HG03175 (cell line): ENCODE measurements around the gene TMEM52.
A peak's percentile ranks its signal among the peaks of the same experiment; 100 is the strongest.

Experiments used
- ATAC-seq: cut with Tn5 transposase; IDR thresholded peaks from one replicate; pipeline ENCODE4 v1.9.1; 2021; ENCODE audit warnings: mild to moderate bottlenecking, moderate library complexity; ENCODE audit not compliant: unreplicated experiment

Gene TMEM52

GRCh38 chr1:1918901-1919303 lies at the start of gene TMEM52:
TMEM52 (minus strand) TSS chr1:1919279; CDS start chr1:1919265, 14 bp downstream.
- peak; percentile 20 for ATAC-seq

- ATAC-seq, result no peak
Observed at GRCh38 chr1:1967879-1968278, 48.8 kb upstream of the TMEM52 start.

DNA sequence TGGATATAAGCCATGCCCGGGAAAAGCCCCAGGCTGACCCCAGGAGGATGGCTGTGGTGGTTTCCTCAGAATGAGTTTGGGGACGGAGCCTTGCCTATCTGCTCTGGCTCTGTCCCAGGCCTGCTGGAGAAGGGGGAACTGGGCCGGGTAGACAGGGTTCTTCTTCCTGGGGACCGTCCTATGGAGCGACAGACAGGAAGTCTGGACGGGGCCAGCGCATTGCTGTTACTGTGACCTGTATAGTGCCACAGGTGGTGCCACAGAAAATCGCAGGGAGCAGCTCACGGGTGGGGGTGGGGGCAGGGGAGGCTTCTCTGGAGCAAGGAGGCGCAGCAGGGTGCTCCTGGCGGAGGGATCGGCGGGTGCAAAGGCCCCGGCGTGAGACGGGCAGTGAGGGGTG lies 48.1 kb upstream of the TMEM52 start:
- ATAC-seq, result no peak

DNA sequence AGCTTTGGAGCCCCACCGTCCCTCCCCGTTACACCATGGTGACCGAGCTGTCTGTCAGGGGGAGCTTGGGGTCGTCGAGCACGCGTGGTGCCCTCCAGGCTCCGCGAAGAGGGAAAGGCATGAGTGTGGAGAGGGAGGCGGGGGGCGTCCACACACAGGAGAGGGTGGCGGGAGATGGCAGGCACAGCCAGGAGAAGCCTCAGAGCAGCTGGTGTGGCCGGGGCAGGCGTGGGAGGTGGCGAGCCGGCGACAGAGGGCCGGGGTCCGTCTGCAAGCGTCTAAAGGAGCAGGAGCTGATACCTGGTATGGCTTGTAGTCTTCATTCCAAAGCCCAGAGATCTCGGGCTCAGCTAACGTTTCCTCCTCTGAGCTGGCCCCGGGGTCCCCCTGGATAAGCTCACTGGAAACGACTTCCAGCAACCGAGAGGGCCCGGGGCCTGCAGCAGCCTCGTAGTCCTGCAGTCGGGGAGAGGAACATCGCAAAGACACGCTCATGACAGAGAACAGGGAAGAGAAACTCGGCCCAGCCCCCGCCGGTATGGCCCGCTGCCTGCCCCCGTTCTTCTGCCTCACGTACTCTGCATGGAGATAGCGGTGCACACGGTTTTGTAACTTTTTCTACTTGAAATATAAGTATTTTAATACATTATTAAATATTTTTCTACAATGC lies 47.1 kb upstream of the TMEM52 start:
- no peak for ATAC-seq

DNA sequence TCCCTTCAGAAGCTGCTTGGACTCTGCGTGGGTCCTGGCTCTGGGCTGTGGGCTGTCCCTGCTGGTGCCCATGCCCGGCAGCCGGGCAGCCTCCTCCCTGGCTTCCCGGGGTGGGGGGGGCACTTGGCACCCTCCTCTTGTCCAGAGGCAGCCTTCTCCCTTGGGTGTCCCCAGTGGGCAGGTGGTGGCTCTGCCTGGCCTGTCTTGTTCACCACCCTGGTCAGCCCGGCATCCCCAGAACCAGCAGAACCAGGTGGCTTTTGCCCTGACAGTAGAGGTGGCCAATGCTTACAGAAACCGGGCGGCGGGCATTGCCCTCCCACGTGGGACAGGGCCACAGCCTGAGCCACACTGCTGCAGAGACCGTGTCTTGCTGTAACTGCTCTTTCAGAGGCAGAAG lies 46.5 kb upstream of the TMEM52 start:
- ATAC-seq, result no peak

DNA sequence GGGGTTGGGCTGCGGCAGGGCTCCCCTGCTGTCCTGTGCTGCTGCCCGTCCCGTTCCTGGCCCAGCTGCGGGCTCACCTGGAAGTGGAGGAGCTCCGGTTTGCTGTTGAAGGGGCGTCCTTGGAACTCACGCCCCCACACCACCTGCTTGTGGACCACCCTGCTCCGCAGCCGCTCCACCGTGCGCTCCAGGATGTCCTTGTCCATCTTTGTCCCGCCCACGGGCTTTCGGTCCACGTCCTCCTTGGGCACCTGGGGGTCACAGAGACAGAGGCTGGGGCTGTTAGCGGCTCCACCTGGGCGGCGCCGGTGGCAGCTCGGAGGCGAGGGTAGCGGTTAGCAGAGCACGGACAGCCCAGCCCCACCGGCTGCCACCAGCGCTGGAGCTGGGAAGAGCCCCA lies 45.7 kb upstream of the TMEM52 start:
- ATAC-seq, result no peak

DNA sequence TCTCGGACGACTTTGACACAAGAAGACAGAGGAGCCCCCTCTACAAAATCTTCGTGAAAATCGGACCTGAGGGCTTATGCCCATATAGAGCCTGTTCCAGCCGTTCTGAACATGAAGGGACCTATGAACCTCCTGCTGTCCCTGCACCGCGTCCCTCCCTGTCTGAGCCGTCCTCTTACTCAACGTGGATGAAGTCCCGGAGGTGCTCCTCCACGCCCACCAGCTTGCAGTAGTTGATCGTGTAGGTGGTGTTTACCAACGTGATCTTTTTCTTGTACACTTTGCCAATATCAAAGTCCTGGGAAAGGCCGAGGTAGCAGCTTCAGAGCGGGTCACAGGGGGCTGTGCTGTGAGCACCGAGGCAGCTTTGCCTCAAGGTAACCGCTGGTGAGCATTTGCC lies 44.5 kb upstream of the TMEM52 start:
- no peak for ATAC-seq

- no peak for ATAC-seq
Observed at GRCh38 chr1:1962752-1963151, 43.7 kb upstream of the TMEM52 start.

- no peak for ATAC-seq
Observed at GRCh38 chr1:1960480-1961196, 41.6 kb upstream of the TMEM52 start.

DNA sequence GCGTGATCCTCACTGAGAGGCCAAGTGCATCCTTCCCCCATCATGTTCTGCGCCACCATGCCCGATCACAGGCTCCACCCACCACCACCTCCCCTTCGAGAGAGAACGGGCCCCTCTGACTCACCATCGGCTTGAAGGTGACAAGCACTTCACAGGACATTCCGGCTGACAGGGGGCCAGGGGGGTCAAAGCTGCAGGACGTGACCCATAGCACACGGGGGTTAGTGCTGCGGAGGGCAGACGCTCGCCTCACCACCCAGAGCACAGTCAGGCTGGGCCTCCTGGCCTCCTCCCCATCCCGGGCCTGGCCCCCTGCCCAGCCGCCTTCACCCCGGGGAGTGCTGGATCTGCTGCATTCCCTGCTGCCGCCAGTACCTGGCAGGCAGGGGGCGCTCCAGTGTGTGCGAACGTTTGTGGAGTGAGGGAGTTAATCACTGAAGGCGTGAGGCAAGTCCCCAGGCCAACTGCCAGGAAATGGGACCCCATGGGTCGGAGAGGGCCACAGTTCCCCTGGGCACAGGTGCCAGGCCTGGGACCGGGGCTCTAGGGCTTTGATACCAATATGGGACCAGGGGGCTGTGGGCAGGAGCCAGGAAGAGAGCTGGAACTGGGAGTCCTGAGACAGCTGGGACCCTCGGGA lies 40.9 kb upstream of the TMEM52 start:
- ATAC-seq, result no peak

DNA sequence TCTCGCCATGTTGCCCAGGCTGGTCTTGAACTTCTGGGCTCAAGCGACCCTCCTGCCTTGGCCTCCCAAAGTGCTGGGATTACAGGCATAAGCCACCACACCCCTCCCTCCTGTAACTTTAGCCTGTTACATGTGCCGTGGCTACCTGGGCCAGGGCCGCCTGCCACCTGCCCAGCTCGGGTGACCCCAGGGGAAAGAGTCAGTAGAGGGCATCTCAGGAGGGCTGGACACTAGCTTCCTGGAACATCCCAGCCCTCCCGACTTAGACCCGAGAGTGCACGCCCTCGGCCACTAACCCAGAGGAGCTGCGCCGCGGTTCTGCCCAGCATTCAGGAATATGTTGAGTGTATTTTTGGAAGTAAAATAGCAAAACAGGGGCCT lies 40.4 kb upstream of the TMEM52 start:
- ATAC-seq, result no peak

DNA sequence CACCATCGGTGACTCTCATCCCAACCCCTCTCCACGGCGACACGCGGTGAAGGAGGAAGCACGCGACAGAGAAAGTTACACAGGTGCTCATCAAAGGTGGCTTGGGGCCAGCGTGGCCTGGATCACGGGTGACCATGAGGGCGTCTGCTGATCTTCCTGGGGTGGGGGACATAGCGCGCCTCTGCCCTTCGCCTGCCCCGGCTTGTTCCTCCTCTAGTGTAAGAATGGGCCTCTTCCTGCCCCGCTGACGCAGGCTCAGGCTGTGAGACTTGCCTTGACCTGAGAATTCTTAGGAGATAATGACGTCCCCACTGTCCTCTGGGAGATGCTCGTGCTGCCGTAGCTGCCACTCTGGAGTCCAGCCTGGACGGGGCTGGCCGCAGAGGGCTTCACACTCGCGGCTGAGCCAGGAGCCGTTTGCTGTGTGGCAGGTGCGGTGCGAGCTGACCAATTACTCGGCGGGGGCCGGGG lies 39.0 kb upstream of the TMEM52 start:
- ATAC-seq, result no peak

DNA sequence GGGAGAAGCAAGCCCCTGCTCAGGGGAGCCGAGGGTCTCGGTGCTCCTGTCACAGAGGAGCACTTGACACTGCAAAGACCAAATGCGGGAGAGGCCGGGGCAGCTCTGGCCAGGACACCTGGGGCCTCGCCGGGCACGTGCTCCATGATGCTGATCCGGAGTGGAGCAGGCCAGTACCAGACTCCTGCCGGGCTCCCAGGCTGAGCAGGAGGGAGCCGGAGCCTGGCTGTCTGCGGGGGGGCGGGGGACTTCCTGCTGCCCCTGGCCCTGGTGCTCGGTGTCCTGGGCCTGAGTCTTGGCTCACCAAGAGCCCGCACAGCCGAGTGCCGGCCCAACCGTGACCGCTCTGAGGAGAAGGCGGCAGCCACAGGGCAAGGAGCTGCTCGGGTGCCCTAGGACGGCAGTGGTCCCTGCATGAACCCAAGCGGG lies 38.5 kb upstream of the TMEM52 start:
- no peak for ATAC-seq

GRCh38 chr1:1956586-1957532 lies 37.8 kb upstream of the TMEM52 start:
- ATAC-seq, result no peak

DNA sequence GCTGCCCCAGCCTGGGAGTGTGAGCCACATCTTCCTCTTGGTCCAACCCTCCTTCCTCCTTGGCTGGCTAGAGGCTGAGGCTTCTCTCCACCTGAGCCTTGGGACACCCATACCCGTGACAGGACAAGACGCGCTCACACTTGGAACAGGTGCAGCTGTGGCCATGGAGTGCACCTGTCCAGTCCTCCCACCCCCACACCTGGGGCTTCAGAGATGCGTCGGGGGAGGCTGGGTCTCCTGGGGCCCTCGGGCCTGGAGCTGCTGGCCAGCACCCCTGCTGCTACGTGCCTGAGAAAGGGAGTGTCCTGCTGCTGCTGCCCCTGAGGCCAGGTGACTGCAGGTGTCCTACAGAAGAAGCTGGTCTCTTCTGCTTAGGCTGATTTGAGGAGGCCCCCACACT lies 37.0 kb upstream of the TMEM52 start:
- ATAC-seq, result no peak

DNA sequence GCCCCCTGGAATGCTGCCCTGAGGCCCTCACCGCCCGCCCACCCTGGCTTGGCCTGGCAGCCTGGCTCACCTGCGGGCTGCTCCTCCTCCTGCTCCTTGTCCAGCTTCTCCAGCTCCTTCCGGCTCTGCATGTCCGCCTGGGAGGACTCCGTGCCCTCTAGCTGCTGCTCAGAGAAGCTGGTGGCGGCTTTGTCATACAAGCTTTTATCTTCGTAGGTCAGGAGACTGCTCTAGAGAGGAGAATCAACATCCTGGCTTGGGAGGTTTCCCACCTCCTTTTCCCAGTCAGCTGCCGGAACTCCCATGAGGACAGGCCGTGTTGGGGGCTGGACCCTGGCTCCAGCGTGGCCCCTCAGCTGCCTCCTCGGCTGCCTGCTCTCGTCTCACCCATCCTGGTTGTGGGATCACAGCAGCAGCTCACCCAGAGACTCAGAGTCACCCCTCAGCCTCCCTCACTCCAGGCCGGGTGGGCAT lies 36.6 kb upstream of the TMEM52 start:
- no peak for ATAC-seq

DNA sequence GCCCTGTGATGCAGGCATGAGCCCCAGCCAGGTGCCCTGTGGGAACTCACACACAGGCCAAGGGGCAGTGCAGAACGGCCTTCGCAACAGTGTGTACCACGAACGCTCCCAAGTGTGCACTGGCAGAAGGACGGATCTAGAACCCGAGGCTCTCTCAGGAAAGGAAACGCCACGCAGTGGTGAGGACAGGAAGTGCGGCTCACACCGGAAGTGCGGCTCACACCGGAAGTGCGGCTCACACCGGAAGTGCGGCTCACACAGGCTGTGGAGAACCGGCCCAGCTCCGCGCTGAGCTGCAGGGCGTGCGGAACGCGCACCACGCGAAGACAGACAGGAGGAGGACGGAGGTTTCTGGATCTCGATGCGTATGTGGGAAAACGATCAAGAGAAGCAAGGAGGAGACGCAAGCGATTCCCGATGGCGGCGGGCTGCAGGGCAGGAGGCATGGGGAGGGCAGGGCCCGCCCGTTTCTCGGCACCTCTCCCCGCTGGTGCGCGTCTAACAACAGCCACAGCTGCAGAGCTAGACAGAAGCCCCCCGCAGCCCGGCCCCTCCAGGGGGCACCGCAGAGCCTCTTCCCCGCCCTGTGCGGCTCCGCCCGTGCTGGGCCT lies 35.9 kb upstream of the TMEM52 start:
- no peak for ATAC-seq

DNA sequence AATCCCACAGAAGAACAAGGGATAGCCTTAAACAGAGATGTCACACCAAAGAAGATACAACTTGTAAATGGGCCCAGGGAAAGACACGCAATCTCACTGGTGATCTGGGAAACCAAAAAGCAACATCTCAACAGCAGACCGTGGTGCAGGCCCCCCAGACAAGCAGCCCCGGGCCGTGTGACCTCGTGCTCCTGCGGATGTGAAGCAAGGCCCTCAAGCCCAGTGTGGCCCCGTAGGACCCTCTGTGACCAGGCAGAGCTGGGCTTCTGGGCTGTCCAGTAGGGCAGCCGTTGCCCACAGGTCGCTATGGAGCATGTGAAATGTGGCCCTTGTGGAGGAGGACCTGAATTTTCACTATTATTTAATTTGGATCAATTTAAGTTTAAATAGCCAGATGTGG lies 34.9 kb upstream of the TMEM52 start:
- no peak for ATAC-seq

- no peak for ATAC-seq
Observed at GRCh38 chr1:1950940-1951339, 31.9 kb upstream of the TMEM52 start.

DNA sequence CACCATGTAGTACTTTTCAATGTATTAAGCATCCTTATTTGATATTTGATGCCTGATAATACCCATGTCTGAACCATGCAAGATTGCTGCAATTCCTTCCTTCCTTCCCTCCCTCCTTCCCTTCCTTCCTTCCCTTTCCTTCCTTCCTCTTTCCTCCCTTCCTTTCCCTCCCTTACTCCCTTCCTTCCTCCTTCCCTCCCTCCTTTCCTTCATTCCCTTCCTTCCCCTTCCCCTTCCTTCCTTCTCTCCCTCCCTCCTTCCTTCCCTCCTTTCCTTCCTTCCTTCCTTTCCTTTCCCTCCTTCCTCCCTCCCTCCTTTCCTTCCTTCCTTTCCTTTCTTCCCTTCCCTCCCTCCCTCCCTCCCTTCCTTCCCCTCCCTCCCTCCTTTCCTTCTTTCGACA lies 29.7 kb upstream of the TMEM52 start:
- no peak for ATAC-seq
